HL-60 (cell line): ENCODE results near the gene RPL32.

ENCODE experiments used
- DNase-seq, 2 experiments: peaks; one replicate each; pipeline ENCODE4 v3.0.0-alpha.2; 2010 to 2020; ENCODE audit warnings: low read depth in 1 of 2, low spot score in 1 of 2
- H3K27ac ChIP-seq: fragments of 250-450 bp; sonication (Bioruptor Pico); replicated peaks from 2 replicates; pipeline ENCODE4 v1.5.1; 2020; ENCODE audit warnings: mild to moderate bottlenecking, moderate library complexity
- H3K27me3 ChIP-seq: fragments of 250-450 bp; sonication (Bioruptor Pico); 2 replicates; pipeline ENCODE4 v1.5.1; 2021; ENCODE audit warnings: mild to moderate bottlenecking, moderate library complexity; ENCODE audit not compliant: insufficient read depth, poor library complexity, severe bottlenecking
- H3K4me3 ChIP-seq: replicated peaks from 2 replicates; pipeline ENCODE4 v1.5.1; 2011; ENCODE audit warnings: mild to moderate bottlenecking, control low read depth, low read length; ENCODE audit not compliant: insufficient read depth
- GABPA ChIP-seq: IDR thresholded peaks from 2 replicates; pipeline ENCODE4 v1.6.1; 2012; ENCODE audit warnings: low read depth
- POLR2AphosphoS5 ChIP-seq: IDR thresholded peaks from 2 replicates; pipeline ENCODE4 v1.6.1; 2012; ENCODE audit warnings: low read depth
- SPI1 ChIP-seq: IDR thresholded peaks from 2 replicates; pipeline ENCODE4 v1.6.1; 2012; ENCODE audit warnings: low read depth, mild to moderate bottlenecking, borderline replicate concordance
- TF ChIP-seq, protein P1 (sequence below): IDR thresholded peaks from one replicate; pipeline ENCODE4 v1.5.1; 2011; ENCODE audit warnings: low read length, control low read depth, inconsistent platforms; ENCODE audit not compliant: insufficient read depth
- TF ChIP-seq, protein P2 (sequence below): IDR thresholded peaks from 2 replicates; pipeline ENCODE4 v1.6.1; 2012; ENCODE audit warnings: low read depth; ENCODE audit not compliant: insufficient replicate concordance

The RPL32 gene

DNA sequence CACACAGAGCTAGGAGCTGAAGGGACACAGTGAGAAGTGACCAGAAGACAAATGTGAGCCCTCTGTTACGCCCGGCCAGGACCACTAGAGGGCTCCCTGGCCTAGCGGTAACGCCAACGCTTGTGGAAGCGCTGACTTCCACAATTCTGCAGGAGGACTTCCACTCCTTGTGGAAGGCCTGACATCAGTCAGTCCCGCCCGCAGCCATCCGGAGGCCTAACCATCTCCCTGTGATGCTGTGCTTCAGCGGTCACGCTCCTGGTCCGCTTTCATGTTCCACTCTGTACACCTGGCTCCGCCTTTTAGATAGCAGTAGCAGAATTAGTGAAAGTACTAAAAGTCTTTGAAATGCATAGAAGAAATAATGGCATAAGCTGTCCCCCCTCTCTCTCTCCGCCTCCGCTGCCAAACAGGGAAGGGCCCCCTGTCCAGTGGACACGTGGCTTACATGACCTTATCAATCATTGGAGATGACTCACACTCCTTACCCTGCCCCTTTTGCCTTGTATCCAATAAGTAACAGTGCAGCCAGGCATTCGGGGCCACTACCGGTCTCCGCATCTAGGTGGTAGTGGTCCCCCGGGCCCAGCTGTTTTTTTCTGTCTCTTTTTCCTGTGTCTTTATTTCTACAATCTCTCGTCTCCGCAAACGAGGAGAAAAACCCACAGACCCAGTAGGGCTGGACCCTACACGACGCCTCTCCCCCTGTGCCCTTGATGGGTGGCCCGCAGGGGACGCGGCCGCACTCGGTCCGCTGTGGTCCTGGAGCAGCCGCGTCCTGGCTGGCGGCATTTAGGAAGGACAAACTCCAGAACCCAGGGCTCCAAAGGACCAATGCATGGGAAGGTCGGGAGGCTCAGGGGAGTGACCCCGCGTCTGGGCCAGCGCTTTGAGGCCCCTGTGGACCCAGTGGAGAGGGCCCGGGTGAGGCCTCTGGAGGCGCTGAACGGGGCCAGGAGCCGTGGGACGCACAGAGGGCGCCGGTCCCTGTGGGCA, 27.0 kb upstream of the RPL32 start:
- Histone ChIP-seq H3K4me3 (no peak overlapping the region), H3K27ac (no peak overlapping the region), H3K27me3 (peaks cover 12% of the 10 kb centered on the region)
- DNase-seq, result peak; percentile 58 to 74
- TF ChIP-seq SPI1, result peak; percentile 58; the same call in 1 of the 2 replicates
- TF ChIP-seq, protein P1, sequence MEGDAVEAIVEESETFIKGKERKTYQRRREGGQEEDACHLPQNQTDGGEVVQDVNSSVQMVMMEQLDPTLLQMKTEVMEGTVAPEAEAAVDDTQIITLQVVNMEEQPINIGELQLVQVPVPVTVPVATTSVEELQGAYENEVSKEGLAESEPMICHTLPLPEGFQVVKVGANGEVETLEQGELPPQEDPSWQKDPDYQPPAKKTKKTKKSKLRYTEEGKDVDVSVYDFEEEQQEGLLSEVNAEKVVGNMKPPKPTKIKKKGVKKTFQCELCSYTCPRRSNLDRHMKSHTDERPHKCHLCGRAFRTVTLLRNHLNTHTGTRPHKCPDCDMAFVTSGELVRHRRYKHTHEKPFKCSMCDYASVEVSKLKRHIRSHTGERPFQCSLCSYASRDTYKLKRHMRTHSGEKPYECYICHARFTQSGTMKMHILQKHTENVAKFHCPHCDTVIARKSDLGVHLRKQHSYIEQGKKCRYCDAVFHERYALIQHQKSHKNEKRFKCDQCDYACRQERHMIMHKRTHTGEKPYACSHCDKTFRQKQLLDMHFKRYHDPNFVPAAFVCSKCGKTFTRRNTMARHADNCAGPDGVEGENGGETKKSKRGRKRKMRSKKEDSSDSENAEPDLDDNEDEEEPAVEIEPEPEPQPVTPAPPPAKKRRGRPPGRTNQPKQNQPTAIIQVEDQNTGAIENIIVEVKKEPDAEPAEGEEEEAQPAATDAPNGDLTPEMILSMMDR, result peak; percentile 88
- TF ChIP-seq GABPA, result no peak

DNA sequence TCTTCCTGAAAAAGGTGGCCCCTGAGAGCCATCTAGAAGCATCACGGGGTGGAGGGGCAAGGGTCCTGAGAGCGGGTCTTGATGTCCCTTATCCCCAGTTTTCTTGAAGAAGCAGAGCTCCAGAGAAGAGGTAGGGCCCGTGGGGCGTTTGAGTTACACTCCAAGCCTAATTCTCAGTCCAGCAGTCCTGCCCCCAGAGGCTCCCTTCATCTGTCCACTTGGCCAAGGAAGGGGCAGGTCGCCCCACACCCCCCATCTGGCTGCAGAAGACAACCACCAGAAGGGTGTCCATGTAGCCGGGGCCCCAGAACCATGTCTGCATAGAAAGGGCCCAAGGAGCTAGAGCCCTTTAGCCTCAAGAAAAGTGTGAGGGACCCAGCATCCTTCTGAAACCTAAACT, 25.5 kb upstream of the RPL32 start:
- DNase-seq, result no peak
- Histone ChIP-seq H3K27me3 (peaks cover 12% of the 10 kb centered on the region), H3K27ac (no peak overlapping the region), H3K4me3 (no peak overlapping the region)
- TF ChIP-seq, protein P2, sequence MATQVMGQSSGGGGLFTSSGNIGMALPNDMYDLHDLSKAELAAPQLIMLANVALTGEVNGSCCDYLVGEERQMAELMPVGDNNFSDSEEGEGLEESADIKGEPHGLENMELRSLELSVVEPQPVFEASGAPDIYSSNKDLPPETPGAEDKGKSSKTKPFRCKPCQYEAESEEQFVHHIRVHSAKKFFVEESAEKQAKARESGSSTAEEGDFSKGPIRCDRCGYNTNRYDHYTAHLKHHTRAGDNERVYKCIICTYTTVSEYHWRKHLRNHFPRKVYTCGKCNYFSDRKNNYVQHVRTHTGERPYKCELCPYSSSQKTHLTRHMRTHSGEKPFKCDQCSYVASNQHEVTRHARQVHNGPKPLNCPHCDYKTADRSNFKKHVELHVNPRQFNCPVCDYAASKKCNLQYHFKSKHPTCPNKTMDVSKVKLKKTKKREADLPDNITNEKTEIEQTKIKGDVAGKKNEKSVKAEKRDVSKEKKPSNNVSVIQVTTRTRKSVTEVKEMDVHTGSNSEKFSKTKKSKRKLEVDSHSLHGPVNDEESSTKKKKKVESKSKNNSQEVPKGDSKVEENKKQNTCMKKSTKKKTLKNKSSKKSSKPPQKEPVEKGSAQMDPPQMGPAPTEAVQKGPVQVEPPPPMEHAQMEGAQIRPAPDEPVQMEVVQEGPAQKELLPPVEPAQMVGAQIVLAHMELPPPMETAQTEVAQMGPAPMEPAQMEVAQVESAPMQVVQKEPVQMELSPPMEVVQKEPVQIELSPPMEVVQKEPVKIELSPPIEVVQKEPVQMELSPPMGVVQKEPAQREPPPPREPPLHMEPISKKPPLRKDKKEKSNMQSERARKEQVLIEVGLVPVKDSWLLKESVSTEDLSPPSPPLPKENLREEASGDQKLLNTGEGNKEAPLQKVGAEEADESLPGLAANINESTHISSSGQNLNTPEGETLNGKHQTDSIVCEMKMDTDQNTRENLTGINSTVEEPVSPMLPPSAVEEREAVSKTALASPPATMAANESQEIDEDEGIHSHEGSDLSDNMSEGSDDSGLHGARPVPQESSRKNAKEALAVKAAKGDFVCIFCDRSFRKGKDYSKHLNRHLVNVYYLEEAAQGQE, result no peak
- TF ChIP-seq SPI1 (no peak), GABPA (no peak), POLR2AphosphoS5 (no peak)
- TF ChIP-seq, protein P1, result no peak

DNA sequence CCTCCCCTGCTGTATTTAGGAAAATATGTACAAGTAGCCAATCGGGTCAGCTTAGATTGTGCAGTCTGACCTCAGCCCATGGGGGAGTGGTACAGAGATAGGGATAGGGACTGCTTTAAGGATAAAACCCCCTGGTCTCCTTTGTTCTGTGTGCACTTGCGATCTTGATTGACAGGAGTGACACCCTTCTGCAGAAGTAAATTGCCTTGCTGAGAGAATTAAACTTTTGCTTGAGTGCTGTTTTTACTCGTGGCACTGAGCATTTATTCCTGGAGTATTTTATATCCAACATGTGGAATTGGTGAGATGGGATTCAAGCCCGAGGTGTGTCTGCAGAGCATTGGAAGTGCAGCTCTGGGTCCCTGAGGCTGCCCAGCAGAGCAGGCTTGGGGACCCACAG, 23.9 kb upstream of the RPL32 start:
- H3K27me3 ChIP-seq, result peaks cover 12% of the 10 kb centered on the region
- H3K4me3 ChIP-seq, result no peak overlapping the region
- TF ChIP-seq, protein P1, result no peak
- TF ChIP-seq POLR2AphosphoS5, result no peak
- no peak for DNase-seq
- no peak overlapping the region for H3K27ac ChIP-seq

DNA sequence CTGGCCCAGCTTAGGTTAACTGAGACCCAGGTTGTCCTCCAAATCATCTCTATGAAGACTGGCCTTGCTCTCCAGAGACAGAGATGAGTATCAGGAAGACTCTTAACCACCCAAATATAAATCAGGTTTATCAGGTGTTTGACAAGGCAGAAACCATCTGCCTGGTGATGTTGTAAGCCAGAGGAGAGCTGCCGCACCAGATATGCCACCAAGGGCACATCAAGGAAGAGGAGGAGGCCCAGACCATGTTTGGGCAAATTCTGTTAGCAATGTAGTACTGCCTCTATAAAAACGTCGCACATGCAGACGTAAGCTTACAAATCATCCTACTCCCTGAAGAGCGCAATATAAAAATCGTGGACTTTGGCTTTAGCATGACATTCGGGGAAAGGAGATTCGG, 21.0 kb upstream of the RPL32 start:
- no peak for TF ChIP-seq POLR2AphosphoS5
- TF ChIP-seq, protein P2, result no peak
- no peak for DNase-seq
- Histone ChIP-seq H3K27ac (no peak overlapping the region), H3K4me3 (no peak overlapping the region), H3K27me3 (peaks cover 3% of the 10 kb centered on the region)
